Pancreas (tissue), 10 donors: ENCODE results near the gene NAPG. TPM values are rescaled to one million over a fixed set of nuclear protein-coding genes. Genes with fewer than 3 reads are reported as not detected.
"Not testable (repeated sequence)": the region's sequence is repeated elsewhere in the genome, so short reads cannot be mapped to it uniquely, and the experiment has no call there.

ENCODE experiments used
- ATAC-seq, 4 donors: fragments of 200-7000 bp; cut with Tn5 transposase; one replicate each; pipeline versions ENCODE4 v1.8.0 to v1.9.1; 2020; ENCODE audit warnings: mild to moderate bottlenecking in 4 of 4, moderate library complexity in 4 of 4
- DNase-seq, 6 donors: peaks; one replicate each; pipeline ENCODE4 v3.0.0-alpha.2; 2020
- FAIRE-seq: peaks from 2 replicates; lab custom pipeline; 2012; peaks lifted over from hg19 to GRCh38; lab: Jason Lieb, UNC
- H3K27ac ChIP-seq, 4 donors: fragments of 200-600 bp; sonication (generic); 1 replicate in 3 of 4; 2 replicates in 1 of 4; pipeline versions ENCODE4 v1.5.0 to v1.8.0; 2020
- H3K27me3 ChIP-seq, 4 donors: fragments of 200-600 bp; one replicate each; pipeline ENCODE4 v1.8.0; 2021
- H3K36me3 ChIP-seq, 3 donors: fragments of 200-600 bp; sonication (generic) in 1 of 3; one replicate each; pipeline versions ENCODE4 v1.5.0 to v1.8.0; 2020 to 2021
- H3K4me1 ChIP-seq, 3 donors: fragments of 200-600 bp; one replicate each; pipeline ENCODE4 v1.8.0; 2021
- H3K4me3 ChIP-seq, 4 donors: fragments of 200-600 bp; sonication (generic) in 2 of 4; one replicate each; pipeline versions ENCODE4 v1.5.0 to v1.8.0; 2020 to 2021
- H3K9me3 ChIP-seq, 4 donors: fragments of 200-600 bp; one replicate each; pipeline ENCODE4 v1.8.0; 2021
- WGBS, 2 donors: extraction: QIAGEN DNeasy Blood & Tissue Kit; methylation state at CpG; one replicate each; pipeline ENCODE4 v1.1.7; 2013; 5-methylcytosine and 5-hydroxymethylcytosine counted together
- intact Hi-C, 3 donors: fragments of 100-400 bp; cut with DNase I; formaldehyde crosslinking; loops; one replicate each; pipeline versions ENCODE4 v1.11.1 to v1.14.2; 2022
- polyA plus RNA-seq, 2 donors: library from polyadenylated mRNA; stranded (reverse); fragments of 200-250 nt; gene quantifications; one replicate each; pipeline ENCODE4 v1.2.3, GENCODE V29; 2013
- total RNA-seq, 6 donors: library from RNA; stranded (reverse); fragmentation: NEBNext Ultra II Directional in 4 of 6; extraction: Animal tissue kit (Norgen Biotek cat#: 25700) in 4 of 6; gene quantifications; one replicate each; pipeline versions ENCODE4 v1.2.1 to v1.2.4, GENCODE V29; 2021 to 2023
- TF ChIP-seq, protein P1 (sequence below), 4 donors: fragments of 200-600 bp; sonication (generic) in 3 of 4; IDR thresholded peaks; one replicate each; pipeline versions ENCODE4 v1.5.0 to v1.8.0; 2021; ENCODE audit warnings: antibody characterized with exemption in 4 of 4
- donor health status: healthy with polysubstance abuse.
- donor health status: DM: no; HTN: no; CAD: no; lungs with moderate emphysema.
- donor health status: DM: no; HTN: no; CAD: no.
- donor health status: control.
- donor health status: control.
- donor health status: Bipolar disorder and iron deficiency.
- donor health status: DM: yes; HTN: yes; CAD: no.
- donor health status: DM: no; HTN: no; CAD: no.
- donor health status: DM: no; HTN: no; CAD: no.
- donor health status: DM: yes; HTN: yes; CAD: no.

The NAPG gene
- total and polyA plus RNA-seq, 8 donors: 7.1 to 21.2 (median 14.8) TPM

DNA sequence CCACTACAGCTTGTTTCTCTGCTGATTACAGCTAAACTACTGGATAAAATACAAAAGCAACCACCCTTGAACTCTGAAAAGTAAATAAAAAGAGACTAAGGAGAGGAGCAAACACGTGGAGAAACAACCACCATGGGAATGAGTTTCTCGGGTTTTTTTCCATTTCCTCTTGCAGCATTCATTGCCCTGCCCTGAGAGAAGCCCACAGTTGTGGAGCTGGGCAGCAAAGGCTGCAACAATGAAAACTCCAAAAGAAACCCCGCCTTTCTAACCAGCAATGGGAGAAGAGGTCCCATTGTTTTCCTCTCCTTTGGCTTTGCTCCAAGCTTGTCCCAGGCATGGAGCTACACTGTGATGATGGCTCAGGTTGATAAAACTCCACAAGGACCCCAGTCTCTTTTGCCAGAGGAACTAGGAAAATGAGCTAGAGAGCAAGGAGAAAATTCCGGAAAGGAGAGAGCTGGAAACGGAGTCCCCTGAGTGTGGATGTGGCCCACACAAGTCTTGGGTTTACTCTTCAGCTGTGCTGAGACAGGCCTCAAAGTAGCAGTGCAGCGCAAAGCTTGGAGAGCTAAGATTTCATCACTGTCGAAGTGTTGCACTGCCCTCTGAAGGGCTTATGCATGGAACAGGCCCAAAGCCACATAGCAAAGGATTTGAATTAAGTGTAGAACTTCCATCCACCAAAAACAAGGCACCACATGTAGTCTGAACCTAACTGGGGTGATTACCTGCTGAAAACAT lies 20.9 kb downstream of the NAPG start:
- 77 to 79% methylated on average over 7 of the region's 7 CpGs for WGBS, 2 donors
- TF ChIP-seq, protein P1, sequence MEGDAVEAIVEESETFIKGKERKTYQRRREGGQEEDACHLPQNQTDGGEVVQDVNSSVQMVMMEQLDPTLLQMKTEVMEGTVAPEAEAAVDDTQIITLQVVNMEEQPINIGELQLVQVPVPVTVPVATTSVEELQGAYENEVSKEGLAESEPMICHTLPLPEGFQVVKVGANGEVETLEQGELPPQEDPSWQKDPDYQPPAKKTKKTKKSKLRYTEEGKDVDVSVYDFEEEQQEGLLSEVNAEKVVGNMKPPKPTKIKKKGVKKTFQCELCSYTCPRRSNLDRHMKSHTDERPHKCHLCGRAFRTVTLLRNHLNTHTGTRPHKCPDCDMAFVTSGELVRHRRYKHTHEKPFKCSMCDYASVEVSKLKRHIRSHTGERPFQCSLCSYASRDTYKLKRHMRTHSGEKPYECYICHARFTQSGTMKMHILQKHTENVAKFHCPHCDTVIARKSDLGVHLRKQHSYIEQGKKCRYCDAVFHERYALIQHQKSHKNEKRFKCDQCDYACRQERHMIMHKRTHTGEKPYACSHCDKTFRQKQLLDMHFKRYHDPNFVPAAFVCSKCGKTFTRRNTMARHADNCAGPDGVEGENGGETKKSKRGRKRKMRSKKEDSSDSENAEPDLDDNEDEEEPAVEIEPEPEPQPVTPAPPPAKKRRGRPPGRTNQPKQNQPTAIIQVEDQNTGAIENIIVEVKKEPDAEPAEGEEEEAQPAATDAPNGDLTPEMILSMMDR (IDR thresholded peaks at IDR 0.05): no peak
- Histone ChIP-seq H3K27ac (no peak overlapping the region), H3K9me3 (no peaks in the 10 kb centered on the region), H3K4me1 (no peaks in the 10 kb centered on the region), H3K36me3 (peaks cover 3 to 48% (median 11%) of the 10 kb centered on the region in 3 donors), H3K27me3 (no peaks in the 10 kb centered on the region), H3K4me3 (no peak overlapping the region)
- no peak for FAIRE-seq
- intact Hi-C loops: no loop called here
- ATAC-seq: no peak
- DNase-seq: no peak

DNA sequence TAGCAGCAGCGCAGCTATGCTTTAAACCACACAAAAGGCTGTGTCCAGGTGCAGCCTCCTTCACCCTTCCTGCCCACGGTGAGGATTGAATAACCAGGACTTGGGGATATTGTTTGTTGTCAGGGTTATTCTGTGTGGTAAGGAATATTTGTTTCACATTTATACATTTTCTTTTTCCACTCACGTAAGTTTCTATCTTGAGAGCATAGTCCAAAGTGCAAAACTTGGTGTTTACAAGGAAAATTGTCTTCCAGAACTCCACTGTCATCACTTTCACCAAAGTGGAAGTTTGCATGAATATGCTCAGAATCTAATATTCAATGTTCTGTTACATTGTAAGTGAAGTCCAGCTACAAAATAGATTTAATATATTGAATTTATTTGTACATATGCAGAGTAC lies 26.4 kb downstream of the NAPG start:
- 75 to 77% methylated on average over 3 of the region's 3 CpGs for WGBS, 2 donors
- intact Hi-C loops: no loop called here
- ATAC-seq (no peak), FAIRE-seq (no peak), DNase-seq (no peak)
- Histone ChIP-seq H3K36me3 (peaks cover 0 to 76% (median 5%) of the 10 kb centered on the region in 3 donors), H3K9me3 (no peaks in the 10 kb centered on the region), H3K4me3 (no peak overlapping the region), H3K27me3 (no peaks in the 10 kb centered on the region), H3K4me1 (no peaks in the 10 kb centered on the region), H3K27ac (no peak overlapping the region)
- TF ChIP-seq, protein P1 (IDR thresholded peaks at IDR 0.05): no peak

DNA sequence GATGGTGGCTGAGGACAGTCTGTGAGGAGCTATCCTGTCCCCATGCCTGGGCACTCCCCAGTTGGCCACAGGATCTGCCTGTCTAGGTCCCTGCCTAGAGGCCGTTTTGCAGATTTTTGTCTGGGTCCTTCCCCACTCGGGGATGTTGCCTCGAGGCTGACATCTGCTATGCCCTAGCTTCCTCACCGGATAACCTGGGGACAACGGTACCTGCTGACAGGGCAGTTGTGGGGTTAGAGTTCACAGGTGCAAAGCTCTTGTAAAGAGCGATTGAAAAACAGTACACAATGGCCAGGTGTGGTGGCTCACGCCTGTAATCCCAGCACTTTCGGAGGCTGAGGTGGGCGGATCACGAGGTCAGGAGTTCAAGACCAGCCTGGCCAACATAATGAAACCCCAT lies 30.4 kb downstream of the NAPG start:
- intact Hi-C loops, ATAC-seq, H3K27me3 ChIP-seq, FAIRE-seq, H3K4me1 ChIP-seq, H3K9me3 ChIP-seq, H3K4me3 ChIP-seq, H3K27ac ChIP-seq, DNase-seq: not testable (repeated sequence)
- 89 to 96% methylated on average over 10 of the region's 10 CpGs for WGBS, 2 donors
- H3K36me3 ChIP-seq: peaks cover 0 to 41% (median 0%) of the 10 kb centered on the region in 3 donors

DNA sequence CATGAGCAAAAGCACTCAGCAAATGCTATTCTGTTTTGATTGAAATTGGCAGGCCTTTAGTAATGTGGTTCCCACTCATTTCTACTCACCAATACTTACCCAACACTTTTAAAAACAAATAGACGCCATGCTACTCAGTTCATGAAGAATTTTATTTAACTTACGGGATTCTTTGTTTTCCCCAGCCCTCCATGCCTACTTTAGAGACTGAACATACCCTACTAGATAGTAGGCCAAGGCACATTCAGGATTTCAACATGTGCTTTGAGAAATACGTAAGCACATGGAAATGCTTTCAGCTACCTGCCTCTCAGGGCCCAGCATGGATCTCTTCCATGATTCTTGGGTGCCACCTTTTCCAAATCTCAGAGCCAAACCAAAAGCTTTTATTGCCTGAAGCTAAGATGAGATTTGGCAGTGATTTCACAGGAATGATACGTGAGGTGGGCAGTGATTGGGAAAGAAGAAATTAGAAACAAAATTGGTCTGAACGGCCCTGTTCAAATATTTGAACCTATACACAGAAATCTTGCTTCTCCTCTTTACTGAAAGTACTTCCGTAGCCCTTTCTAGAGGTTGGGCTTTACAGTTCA lies 31.4 kb downstream of the NAPG start:
- no peak for FAIRE-seq
- ATAC-seq: no peak
- H3K27ac ChIP-seq: no peak overlapping the region
- peaks cover 0 to 34% (median 0%) of the 10 kb centered on the region in 3 donors for H3K36me3 ChIP-seq
- H3K9me3 ChIP-seq: no peaks in the 10 kb centered on the region
- TF ChIP-seq, protein P1 (IDR thresholded peaks at IDR 0.05): no peak
- DNase-seq: no peak
- 92 to 96% methylated on average over 6 of the region's 6 CpGs for WGBS, 2 donors
- H3K27me3 ChIP-seq: no peaks in the 10 kb centered on the region
- intact Hi-C loops: no loop called here
- H3K4me1 ChIP-seq: no peaks in the 10 kb centered on the region
- no peak overlapping the region for H3K4me3 ChIP-seq

DNA sequence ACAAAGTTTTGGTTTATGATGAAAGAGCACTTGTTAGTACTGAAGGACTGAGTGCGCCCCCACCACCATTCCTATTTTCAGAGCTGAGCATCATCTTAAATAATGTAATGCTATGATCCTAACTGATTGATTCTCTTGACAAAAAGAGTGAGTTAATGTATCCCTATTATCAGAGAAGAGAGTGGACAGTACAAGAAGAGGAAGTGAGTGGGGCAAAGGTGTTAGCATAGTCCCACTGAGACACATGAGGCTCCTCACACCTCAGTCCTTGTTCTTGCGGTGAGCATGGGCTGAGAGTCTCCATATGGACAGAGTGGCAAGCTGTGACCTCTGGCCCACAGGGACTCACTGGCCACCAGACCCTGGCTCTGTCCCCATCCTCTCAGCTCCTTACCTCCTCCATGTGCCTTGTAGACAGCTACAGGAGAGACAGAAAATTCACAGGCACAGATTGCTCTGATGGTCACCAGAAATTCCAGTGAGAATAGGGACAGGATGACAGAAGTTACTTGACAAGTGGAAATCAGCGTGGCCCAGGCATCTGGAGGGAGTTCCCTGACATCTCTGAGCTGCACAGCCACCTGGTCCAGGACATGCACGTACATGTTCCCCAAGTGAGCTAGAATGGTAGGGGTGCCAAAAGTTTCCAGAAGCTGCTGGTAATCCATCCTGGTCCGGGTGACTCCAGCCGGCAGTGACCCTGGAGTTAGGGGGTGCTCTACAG lies 32.6 kb downstream of the NAPG start:
- ATAC-seq (no peak), DNase-seq (no peak), FAIRE-seq (no peak)
- intact Hi-C loops: no loop called here
- Histone ChIP-seq H3K27ac (no peak overlapping the region), H3K4me3 (no peak overlapping the region), H3K27me3 (no peaks in the 10 kb centered on the region), H3K4me1 (no peaks in the 10 kb centered on the region), H3K36me3 (peaks cover 0 to 22% (median 0%) of the 10 kb centered on the region in 3 donors), H3K9me3 (no peaks in the 10 kb centered on the region)
- WGBS, 2 donors: 81 to 89% methylated on average over 6 of the region's 6 CpGs
- TF ChIP-seq, protein P1 (IDR thresholded peaks at IDR 0.05): no peak
